G401 (cell line): ENCODE data around the gene IL3RA. TPM values are rescaled to one million over a fixed set of nuclear protein-coding genes. Genes with fewer than 3 reads are reported as not detected.
"Not testable (repeated sequence)": the region's sequence is repeated elsewhere in the genome, so short reads cannot be mapped to it uniquely, and the experiment has no call there.

Experiments
- DNase-seq: peaks from one replicate; pipeline ENCODE4 v3.0.0-alpha.2; 2015; ENCODE audit warnings: low spot score
- in situ Hi-C: cut with HindIII; loops from 2 replicates; pipeline ENCODE4 v1.10.0; 2016; ENCODE audit warnings: low sequenced_read_pairs, mixed read lengths
- total RNA-seq: library from RNA; depleted of rRNA; stranded (reverse); fragments of >200 nt; shearing (Covaris generic); gene quantifications from 2 replicates; pipeline ENCODE4 v1.2.3, GENCODE V29; 2014

The IL3RA gene
- total RNA-seq, 1 experiment from 2014 or later: not detected

DNA sequence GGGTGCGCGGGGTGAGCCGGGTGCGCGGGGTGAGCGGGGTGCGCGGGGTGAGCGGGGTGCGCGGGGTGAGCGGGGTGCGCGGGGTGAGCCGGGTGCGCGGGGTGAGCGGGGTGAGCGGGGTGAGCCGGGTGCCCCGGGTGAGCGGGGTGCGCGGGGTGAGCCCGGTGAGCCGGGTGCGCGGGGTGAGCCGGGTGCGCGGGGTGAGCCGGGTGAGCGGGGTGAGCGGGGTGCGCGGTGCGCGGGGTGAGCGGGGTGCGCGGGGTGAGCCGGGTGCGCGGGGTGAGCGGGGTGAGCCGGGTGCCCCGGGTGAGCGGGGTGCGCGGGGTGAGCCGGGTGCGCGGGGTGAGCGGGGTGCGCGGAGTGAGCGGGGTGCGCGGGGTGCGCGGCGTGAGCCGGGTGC is 29.8 kb downstream of the IL3RA start:
- in situ Hi-C loops, DNase-seq: not testable (repeated sequence)

- in situ Hi-C loops: no loop called here
- no peak for DNase-seq
Observed at GRCh38 chrX:1368385-1368698, 31.8 kb downstream of the IL3RA start.

GRCh38 chrX:1378306-1378759 is 41.7 kb downstream of the IL3RA start:
- no peak for DNase-seq
- in situ Hi-C loops: no loop called here

GRCh38 chrX:1380672-1381233 is 44.2 kb downstream of the IL3RA start:
- DNase-seq: no peak
- in situ Hi-C loops: no loop called here

- no peak for DNase-seq
- in situ Hi-C loops: no loop called here
Observed at GRCh38 chrX:1384658-1385252, 48.2 kb downstream of the IL3RA start.

GRCh38 chrX:1385253-1386223 is 49.0 kb downstream of the IL3RA start:
- no peak for DNase-seq
- in situ Hi-C loops: no loop called here

DNA sequence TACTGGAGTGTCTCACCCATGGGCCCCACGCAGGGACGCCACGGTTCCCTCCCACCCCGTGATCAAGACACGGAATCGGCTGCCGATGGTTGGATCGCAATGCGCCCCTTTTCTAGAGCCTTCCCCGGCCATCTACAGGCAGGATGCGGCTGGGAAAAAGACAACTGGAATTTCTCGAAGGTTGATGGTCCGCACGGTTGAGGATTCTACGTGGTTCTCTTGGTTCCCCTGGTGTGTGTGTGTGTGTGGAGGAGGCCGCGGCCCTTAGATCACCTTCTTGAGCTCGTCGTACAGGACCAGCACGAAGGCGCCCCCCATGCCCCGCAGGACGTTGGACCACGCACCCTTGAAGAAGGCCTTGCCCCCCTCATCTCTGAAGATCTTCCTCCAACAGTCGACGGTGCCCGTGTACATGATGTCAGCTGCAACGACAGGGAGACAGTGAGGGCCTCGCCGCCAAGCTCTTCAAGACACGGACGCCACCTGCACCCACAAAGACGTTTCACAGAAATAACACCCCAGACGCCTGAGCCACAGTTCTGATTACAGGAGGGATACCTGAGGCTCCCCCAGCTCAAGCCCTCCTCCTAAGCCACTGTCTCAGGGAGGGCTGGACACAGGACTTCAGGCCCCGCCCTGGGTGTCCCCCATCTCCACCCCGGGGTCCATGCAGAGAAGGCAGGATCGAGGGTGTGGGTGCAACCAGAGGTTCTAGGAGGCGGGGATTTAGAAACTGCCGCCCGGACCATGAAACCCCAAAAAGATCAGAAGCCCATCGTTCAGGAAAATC is 49.9 kb downstream of the IL3RA start:
- in situ Hi-C loops: no loop called here
- DNase-seq: no peak

DNA sequence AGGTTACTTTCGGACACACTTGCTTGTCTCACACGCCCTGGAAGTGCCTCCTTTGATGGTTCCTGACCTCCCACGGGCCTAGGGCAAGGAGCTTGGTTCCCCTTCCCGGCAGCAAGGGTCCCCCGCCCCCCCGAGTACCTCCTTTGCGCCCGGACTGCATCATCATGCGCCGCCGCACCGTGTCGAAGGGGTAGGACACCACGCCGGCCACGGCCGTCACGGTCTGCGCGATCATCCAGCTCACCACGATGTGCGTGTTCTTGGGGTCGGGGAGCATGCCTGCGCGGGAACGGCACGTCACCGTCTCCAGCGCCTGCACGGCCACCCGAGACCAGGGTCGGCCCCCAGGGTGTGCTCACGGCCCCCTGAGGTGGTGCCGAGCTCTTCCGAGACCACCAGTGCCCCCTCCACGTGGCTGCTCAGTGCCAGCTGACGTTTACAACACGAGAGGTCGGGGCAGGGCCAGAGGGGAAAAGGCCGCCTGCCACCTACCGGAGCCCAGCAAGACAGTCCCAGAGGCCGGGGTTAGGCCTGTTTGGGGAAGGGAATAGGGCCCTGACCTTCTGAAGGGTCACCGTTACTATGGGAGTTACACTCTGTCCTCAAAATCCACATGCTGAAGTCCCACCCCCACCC is 50.7 kb downstream of the IL3RA start:
- no peak for DNase-seq
- in situ Hi-C loops: no loop called here

- in situ Hi-C loops: no loop called here
- DNase-seq: no peak
Observed at GRCh38 chrX:1388651-1389050, 52.1 kb downstream of the IL3RA start.

- in situ Hi-C loops: no loop called here
- no peak for DNase-seq
Observed at GRCh38 chrX:1389181-1389992, 52.8 kb downstream of the IL3RA start.

GRCh38 chrX:1389993-1390285 is 53.4 kb downstream of the IL3RA start:
- in situ Hi-C loops: no loop called here
- DNase-seq: no peak

- in situ Hi-C loops: no loop called here
- DNase-seq: no peak
Observed at GRCh38 chrX:1390621-1391369, 54.2 kb downstream of the IL3RA start.

DNA sequence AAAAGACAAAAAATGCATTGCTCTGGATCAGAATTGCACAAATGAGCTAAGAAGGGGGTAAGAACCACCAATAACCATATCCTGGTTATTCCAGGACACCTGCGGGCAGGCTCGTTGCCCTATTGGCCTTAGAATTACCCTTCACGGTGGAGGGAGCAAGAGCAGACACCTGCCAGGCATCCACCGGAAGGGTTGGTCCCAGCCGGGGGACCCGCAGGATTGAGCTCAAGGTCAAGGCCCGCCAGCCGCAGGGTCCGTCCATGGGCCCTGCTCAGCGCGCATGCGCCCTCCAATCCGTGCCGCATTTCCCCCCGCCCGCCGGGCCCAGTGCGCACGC is 54.8 kb downstream of the IL3RA start:
- no peak for DNase-seq
- in situ Hi-C loops: no loop called here

DNA sequence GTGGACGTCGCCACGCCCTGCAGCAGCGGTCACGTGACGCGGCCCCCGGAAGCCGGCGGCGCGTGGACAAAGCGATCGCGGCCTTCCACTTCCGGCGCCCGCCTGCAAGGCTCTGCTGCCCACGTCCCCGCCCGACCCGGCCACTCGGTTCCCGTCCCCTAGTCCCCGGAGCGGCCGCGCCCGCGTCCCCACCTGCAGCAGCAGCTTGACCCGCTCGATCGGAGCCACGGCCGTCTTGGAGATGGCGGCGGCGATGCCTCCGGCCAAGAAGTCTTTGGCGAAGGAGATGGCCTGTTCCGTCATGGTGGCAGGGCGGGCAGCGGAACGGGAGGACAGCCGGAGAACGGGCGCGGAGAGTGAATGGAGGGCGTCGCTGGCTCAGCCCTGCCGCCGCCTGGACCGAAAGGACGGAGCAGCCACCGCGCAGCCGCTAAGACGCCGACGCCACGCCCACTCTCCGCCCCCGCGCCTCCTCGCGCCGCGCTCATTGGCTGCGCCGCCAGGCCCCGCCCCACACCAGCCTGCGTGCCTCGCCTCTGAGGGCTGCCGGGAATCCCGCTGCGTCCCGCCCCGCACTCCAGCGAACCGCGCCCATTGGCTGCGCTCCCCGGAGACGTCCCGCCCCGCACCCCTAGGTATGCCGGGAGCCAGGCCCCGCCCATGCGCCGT is 55.3 kb downstream of the IL3RA start, which contains the start of gene SLC25A6:
Gene SLC25A6, minus strand, starts transcription at position 407 of the 669 bp plus-strand sequence. Its CDS starts 104 bp downstream, at position 303.
- DNase-seq: peak; percentile 98
- in situ Hi-C loops: no loop called here

DNA sequence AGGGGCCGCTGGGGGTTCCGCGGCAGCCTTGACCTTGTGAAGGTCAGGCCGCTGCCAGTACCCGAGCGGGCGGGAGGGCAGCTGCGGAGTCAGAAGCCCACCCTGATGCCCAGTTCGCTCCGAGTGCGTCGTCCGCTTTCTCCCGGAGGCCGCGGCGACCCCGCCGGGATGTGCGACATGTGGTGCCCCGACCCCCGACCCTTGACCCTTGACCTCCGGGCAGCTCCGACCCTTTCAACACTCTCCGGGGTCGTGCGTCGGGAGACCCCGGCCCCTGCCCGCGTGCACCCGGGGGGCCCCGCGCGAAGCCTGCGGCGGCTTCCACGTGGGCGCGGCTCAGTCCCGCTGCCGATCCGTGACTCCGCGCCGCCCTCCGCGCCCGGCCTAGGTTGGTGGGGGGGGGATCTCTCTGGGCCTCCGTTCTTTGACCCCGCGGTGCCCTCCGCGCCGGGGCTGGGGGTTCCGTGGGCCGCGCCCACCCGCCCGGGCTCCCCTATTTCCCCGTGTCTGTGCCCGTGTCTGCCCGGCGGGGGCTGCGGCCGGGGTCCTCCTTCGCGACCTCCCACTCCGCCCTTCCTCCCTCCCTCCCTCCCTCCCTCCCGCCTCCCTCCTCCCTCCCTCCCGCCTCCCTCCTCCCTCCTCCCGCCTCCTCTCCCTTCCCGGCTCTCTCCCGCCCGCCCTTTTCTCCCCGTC is 55.9 kb downstream of the IL3RA start:
- peak; percentile 81 for DNase-seq
- in situ Hi-C loops: no loop called here

GRCh38 chrX:1393871-1394615 is 57.5 kb downstream of the IL3RA start:
- no peak for DNase-seq
- in situ Hi-C loops: no loop called here
